ENCODE measurements around the gene PIK3C2G. TPM values are rescaled to one million over a fixed set of nuclear protein-coding genes. Genes with fewer than 3 reads are reported as not detected.

PIK3C2G gene
- total and polyA plus RNA-seq, 8 donors = 0.29 to 191 (median 48.7) TPM

DNA sequence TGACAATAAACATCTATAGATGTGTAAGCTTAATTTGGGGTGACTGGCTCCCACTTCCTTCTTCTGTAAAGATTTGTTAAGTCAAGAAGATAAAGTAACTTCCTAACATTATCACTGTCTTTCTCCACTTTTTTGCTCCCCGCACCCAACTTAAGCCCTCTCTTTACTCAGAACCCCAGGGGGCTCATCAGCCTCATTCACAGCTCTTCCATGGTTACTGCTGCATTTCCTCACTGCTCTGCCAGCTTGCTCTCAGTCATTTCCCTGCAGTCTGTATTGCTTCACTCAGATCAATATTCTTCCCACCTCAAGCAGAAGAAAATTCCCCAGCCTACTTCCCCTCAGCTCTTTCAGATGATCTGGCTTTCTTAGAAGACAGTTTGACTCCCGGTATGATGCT, 102.0 kb downstream of the PIK3C2G start:
- H3K27me3 ChIP-seq = no peaks in the 10 kb centered on the region
- no peaks in the 10 kb centered on the region for H3K4me1 ChIP-seq
- no peaks in the 10 kb centered on the region for H3K9me3 ChIP-seq
- peaks cover 0 to 23% (median 5%) of the 10 kb centered on the region in 4 donors for H3K36me3 ChIP-seq
- intact Hi-C loops (cut with DNase I; ENCODE audit: low total_unique reads) = no loop called here
- WGBS, 5 donors = 67 to 89% (median 76%) methylated on average over 2 of the region's 2 CpGs
- DNase-seq = no peak
- no peak overlapping the region for H3K27ac ChIP-seq
- no peak overlapping the region for H3K4me3 ChIP-seq
- TF ChIP-seq EP300 (IDR thresholded peaks at IDR 0.05) (no peak), POLR2AphosphoS5 (IDR thresholded peaks at IDR 0.05) (no peak), CTCF (IDR thresholded peaks at IDR 0.05) (no peak), POLR2A (IDR thresholded peaks at IDR 0.05) (no peak)

GRCh38 chr12:18368594-18368993, 107.3 kb downstream of the PIK3C2G start:
- Histone ChIP-seq H3K36me3 (peaks cover 0 to 15% (median 3%) of the 10 kb centered on the region in 4 donors), H3K27me3 (no peaks in the 10 kb centered on the region), H3K4me3 (no peak overlapping the region), H3K27ac (no peak overlapping the region), H3K9me3 (no peaks in the 10 kb centered on the region), H3K4me1 (no peaks in the 10 kb centered on the region)
- TF ChIP-seq EP300 (IDR thresholded peaks at IDR 0.05) (no peak), CTCF (IDR thresholded peaks at IDR 0.05) (no peak), POLR2AphosphoS5 (IDR thresholded peaks at IDR 0.05) (no peak), POLR2A (IDR thresholded peaks at IDR 0.05) (no peak)
- intact Hi-C loops (cut with DNase I; ENCODE audit: low total_unique reads) = no loop called here
- 89 to 94% (median 90%) methylated on average over 3 of the region's 3 CpGs for WGBS, 5 donors
- no peak for DNase-seq

- H3K36me3 ChIP-seq = peaks cover 0 to 21% (median 16%) of the 10 kb centered on the region in 4 donors
- WGBS, 5 donors = 74 to 82% (median 78%) methylated on average over 6 of the region's 6 CpGs
- no peaks in the 10 kb centered on the region for H3K27me3 ChIP-seq
- H3K4me3 ChIP-seq = no peak overlapping the region
- no peak overlapping the region for H3K27ac ChIP-seq
- TF ChIP-seq CTCF (IDR thresholded peaks at IDR 0.05) (no peak), POLR2AphosphoS5 (IDR thresholded peaks at IDR 0.05) (no peak), POLR2A (IDR thresholded peaks at IDR 0.05) (no peak), EP300 (IDR thresholded peaks at IDR 0.05) (no peak)
- intact Hi-C loops (cut with DNase I; ENCODE audit: low total_unique reads) = no loop called here
- H3K4me1 ChIP-seq = no peaks in the 10 kb centered on the region
- no peaks in the 10 kb centered on the region for H3K9me3 ChIP-seq
- DNase-seq = no peak
Measured at GRCh38 chr12:18373181-18373580, 111.9 kb downstream of the PIK3C2G start.

- no peak for DNase-seq
- intact Hi-C loops (cut with DNase I; ENCODE audit: low total_unique reads) = no loop called here
- TF ChIP-seq POLR2A (IDR thresholded peaks at IDR 0.05) (no peak), POLR2AphosphoS5 (IDR thresholded peaks at IDR 0.05) (no peak), CTCF (IDR thresholded peaks at IDR 0.05) (no peak), EP300 (IDR thresholded peaks at IDR 0.05) (no peak)
Measured at GRCh38 chr12:18375131-18375530, 113.8 kb downstream of the PIK3C2G start.

More at GRCh38 chr12:18375131-18375530, 113.8 kb downstream of the PIK3C2G start:
- no peaks in the 10 kb centered on the region for H3K9me3 ChIP-seq
- H3K27me3 ChIP-seq = no peaks in the 10 kb centered on the region
- no peaks in the 10 kb centered on the region for H3K4me1 ChIP-seq
- no peak overlapping the region for H3K27ac ChIP-seq
- peaks cover 0 to 21% (median 16%) of the 10 kb centered on the region in 4 donors for H3K36me3 ChIP-seq
- H3K4me3 ChIP-seq = no peak overlapping the region

All from stomach (tissue), 9 donors.